GM10847 (cell line): ENCODE results near the gene CCL15.

ENCODE experiments used
- POLR2A ChIP-seq: IDR thresholded peaks from 2 replicates; pipeline ENCODE4 v1.6.1; 2011; ENCODE audit not compliant: insufficient read length; ENCODE audit errors: extremely low read depth

CCL15 gene

DNA sequence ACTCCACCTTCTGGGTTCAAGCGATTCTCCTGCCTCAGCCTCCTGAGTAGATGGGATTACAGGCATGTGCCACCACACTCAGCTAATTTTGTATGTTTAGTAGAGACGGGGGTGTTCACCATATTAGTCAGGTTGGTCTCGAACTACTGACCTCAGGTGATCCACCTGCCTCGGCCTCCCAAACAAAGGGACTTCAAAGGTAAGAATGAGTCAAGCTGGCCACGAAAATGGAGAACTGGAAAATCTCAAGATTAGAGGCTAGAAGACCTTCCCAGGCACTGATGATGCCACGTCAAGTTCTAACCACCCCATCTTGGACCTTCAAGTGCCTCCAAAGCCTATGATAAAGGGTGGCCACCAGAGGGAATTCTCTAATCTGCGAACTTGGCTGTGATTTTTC is 1.3 kb upstream of the CCL15 start:
- no peak for TF ChIP-seq POLR2A

DNA sequence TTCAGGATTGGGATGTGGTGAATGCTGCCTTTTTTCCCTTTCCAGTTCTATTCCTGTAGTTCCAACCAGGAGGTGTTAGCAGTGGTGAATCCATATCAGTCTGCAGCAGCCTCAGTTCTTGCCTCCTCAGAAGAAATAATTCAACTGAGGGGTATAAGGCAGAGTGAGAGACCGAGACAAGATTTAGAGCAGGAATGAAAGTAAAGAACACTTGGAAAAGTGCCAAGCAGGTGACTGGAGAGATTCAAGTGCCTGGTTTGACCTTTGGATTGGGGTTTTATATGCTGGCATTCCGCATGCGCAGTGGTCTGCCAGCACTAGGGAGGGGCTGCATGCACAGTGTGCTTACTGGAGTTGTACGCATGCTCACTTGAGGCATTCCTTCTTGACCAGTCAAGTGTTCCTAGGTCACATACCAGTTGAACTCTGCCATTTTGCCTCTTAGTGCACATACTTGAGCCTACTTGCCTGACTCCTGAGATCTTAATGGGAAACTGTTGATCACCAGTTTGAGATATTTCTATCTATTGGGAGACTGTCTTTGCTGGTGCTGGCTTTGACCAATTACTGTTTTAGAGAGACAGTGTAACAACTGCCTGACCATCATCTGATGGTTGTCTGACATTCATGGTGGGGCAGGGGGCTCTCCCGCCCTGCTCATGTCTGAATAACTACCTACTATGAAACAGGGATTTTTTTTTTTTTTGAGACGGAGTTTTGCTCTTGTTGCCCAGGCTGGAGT is 680 bp upstream of the CCL15 start:
- TF ChIP-seq POLR2A, result no peak

DNA sequence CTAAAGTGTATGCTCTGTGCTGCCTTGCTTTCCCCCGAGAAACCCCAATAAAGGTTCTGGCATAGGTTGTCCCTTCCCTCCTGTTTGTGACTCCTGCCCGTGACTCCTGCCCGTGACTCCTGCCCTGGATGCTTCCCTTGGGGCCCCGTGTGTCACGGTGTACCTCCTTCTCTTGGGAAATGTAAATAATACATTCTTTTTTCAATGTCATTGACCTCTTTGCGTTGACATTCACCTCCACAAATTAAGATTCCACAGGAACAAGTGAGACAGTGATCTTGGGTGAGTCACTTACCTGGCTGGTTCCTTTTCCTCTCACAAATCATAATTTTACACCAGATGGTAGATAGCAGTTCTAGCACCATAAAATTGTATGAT is 632 bp downstream of the CCL15 start:
- TF ChIP-seq POLR2A, result no peak

- TF ChIP-seq POLR2A, result no peak
Measured at GRCh38 chr17:35998756-35999155, 2.6 kb downstream of the CCL15 start.

- TF ChIP-seq POLR2A, result no peak
Measured at GRCh38 chr17:35998018-35998545, 3.3 kb downstream of the CCL15 start.

DNA sequence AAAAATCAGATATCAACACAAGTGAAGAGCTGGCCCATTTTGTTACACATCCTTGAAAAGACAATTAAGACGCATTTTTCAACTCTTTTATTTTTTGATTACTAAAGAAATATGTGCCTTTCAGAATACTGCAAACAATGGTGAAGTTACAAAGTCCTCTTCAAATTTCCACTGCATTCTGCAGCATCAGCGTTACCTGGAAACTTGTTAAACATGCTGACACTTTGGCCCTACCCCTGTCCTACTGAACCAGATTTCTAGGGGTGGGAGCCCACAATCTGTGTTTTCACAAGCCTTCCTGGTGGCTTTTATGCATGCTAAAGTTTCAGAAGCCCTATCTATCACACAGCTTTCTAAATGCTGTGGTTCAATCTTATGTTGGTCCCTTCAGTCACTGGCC is 10.3 kb downstream of the CCL15 start:
- no peak for TF ChIP-seq POLR2A

DNA sequence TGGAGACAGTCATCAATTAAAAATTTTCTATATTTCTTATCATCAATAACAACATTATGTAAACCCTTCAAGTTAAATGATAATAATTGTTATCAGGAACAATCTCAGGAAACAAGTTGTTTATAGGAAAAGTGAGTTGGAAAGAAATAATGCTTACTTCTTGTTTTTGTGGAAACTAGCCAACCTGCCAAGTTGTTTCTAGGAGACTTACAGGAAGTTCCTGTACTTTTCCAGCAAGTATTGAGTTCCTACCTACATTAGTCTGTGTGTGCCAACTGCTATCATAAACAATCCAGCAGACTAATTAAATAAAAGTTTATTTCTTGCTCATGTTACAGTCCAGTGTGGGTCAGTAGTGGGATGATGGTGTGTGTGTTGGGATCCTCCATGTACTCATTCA is 13.2 kb downstream of the CCL15 start:
- no peak for TF ChIP-seq POLR2A

- TF ChIP-seq POLR2A, result no peak
Measured at GRCh38 chr17:35986643-35987042, 14.7 kb downstream of the CCL15 start, which contains the start of gene CCL14. CCL14 (minus strand) TSS chr17:35986729; CDS start chr17:35986649, 80 bp downstream.

- no peak for TF ChIP-seq POLR2A
Measured at GRCh38 chr17:35984140-35984539, 17.2 kb downstream of the CCL15 start.

- TF ChIP-seq POLR2A, result no peak
Measured at GRCh38 chr17:35982409-35983191, 18.8 kb downstream of the CCL15 start.

DNA sequence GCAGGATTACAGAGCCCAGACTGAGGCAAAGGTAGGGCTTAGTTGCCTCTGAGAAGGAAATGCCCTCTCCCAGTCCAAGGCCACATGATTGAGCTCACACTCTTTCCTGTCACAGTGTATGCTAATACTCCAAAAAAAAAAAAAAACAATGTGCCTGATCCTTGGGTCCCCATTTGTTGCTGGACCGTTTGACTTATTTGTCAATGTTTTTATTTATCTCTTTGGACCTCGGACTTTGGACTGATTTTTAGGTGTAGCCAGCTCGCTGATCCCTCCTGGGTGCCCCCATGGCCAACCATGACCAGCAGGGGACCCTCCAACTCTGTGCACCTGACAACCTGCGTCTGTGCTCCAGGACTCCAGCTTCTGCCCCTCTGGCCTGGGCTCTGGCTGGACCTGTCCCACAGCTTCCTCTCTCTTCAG is 19.4 kb downstream of the CCL15 start:
- TF ChIP-seq POLR2A, result no peak

GRCh38 chr17:35981246-35981645 is 20.1 kb downstream of the CCL15 start, which contains the start of gene CCL16:
CCL16 (minus strand) TSS chr17:35981497; CDS start chr17:35981420, 77 bp downstream.
- TF ChIP-seq POLR2A, result no peak

DNA sequence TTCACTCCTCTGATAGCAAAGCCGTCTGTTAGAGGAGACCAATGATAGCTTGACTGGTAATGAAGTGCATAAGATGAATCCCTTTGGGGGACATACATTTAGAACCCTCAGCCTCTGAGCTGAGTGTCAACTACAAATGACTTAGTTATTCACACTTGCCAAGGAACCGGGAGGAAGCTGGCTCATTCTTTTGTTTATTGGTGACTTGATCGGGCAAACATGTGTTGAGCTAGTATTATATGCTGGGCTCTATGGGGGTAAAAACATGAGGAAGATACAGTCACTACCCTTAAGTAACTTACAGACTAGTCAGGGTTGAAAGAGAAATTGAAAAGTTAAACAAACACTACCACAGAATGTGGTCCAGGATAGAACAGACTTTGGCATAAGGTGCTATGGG is 23.0 kb downstream of the CCL15 start:
- TF ChIP-seq POLR2A, result no peak

- no peak for TF ChIP-seq POLR2A
Measured at GRCh38 chr17:35977509-35977908, 23.8 kb downstream of the CCL15 start.

- TF ChIP-seq POLR2A, result no peak
Measured at GRCh38 chr17:35973333-35974260, 27.8 kb downstream of the CCL15 start.
